ENCODE measurements around the gene DMBX1.

The DMBX1 gene

GRCh38 chr1:46489638-46490405 lies at the start of gene DMBX1:
Gene DMBX1 (plus strand): TSS chr1:46489836. CDS start chr1:46507011, 17,175 bp downstream.
- no peak for DNase-seq

DNA sequence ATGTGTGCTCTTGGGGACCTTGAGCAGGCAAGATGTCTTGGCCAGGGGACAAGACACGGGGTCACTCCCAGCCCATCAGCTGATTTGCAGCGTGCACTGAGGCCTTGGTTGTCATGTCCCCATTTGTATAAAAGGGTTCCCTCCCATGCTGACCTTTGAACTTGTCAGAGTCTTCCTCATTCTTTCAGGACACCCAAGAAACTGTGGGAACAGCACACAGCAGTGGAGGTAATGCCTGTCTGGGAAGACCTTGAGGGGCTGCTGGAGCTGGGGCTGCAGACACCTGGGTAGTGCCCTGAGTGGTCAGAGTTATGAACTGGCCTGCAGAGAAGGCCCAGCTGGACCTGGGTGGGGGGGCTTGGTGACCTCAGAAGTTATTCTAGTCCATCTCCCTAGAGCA lies 49.2 kb upstream of the DMBX1 start:
- no peak for DNase-seq

DNA sequence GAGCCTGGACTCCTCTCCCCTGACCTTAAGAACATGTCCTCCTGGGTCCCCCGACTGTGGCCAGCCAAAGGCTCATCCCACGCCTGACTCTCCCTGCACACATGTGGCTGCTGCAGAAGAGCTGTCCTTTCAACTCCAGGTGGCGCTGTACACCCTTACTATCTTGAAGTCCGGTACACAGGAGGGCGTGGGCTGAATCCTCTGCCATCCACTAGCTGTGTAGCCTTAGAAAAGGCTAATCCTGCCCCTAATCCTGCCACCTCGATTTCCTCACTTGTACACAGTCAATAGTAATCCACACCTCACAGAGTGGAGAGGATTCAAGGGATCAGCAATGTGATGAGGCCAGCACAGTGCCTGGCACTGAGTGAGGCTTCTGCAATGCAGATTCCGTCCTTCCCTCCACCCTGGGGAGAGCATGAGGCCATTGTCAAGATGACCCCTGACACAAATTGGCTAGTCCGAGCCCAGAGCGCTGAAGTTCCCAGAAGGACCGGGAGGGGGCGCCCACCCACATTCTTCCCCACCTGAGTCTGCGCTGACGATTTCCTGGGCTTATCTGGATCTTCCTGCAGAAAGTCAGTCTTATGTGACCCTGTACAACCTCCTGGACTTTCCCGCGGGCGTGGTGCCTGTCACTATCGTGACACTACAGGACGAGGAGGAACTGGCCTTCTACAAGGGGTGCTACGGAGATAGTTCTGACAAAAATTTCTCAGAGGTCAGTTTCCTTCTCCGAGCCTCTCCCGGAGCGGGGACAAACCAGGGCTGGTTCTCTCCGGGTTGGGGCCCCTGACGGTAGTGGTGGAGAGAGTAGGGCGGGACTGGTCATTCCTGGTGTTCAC lies 47.1 kb upstream of the DMBX1 start:
- peak; percentile 60 for DNase-seq

- no peak for DNase-seq
These were observed 45.2 kb upstream of the DMBX1 start for GRCh38 chr1:46444466-46444865.

- DNase-seq = no peak
These were observed 43.8 kb upstream of the DMBX1 start for GRCh38 chr1:46445773-46446256.

GRCh38 chr1:46446646-46447498 lies 42.8 kb upstream of the DMBX1 start:
- no peak for DNase-seq

- DNase-seq = no peak
These were observed 42.0 kb upstream of the DMBX1 start for GRCh38 chr1:46447499-46448108.

- DNase-seq = no peak
These were observed 41.3 kb upstream of the DMBX1 start for GRCh38 chr1:46448109-46448911.

DNA sequence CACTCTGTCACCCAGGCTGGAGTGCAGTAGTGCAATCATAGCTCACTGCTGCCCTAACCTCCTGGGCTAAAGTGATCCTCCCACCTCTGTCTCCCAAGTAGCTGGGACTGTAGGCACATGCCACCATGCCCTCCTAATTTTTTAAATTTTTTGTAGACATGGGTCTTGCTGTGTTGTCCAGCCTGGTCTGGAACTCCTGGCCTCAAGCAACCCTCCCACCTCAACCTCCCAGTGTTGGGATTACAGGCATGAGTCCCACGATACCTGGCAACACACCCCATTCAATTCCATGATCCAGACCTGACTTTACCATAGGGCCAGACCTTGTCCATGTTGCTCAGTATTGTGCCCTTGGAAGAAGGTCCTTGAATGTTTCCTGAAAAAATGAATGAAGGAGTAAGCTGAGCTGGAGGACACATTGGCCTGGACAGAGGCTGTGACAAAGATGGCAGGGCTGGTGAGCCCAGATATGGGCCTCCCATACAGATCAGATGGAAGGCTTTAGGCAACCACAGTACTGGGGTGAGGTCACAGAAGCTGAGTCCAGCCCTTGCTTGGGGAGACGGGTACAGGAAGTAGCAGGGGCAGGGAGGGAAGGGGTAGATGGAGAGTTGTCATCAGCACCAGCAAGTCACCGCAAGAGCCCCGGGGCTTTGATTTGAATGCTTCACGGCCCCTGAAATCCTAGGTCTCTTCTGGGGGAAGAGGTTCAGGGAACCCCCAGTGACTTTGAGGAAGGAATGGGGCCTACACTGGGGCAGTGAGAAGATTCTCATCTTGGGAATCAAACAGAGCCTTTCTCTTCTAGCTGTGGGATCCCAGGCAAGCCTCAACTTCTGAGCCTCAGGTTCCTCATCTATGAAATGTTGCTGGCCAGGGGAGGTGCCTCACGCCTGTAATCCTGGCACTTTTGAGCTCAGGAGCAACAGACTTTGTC lies 40.1 kb upstream of the DMBX1 start:
- DNase-seq = no peak

DNA sequence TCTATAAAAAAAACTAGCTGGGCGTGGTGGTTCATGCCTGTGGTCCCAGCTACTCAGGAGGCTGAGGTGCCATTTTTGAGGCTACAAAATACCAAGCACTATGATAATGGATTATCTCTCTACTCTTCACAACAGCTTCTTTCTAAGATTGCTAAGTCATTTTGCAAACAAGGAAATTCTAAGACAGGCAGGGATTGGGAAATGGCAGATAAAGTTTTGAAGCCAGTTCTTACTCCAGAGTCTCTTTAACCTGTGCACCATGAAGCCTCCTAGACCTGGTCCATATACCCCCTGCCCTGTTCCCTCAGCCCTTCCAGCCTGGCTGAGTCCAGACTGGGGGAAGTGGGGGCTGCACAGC lies 39.5 kb upstream of the DMBX1 start:
- DNase-seq = no peak

DNA sequence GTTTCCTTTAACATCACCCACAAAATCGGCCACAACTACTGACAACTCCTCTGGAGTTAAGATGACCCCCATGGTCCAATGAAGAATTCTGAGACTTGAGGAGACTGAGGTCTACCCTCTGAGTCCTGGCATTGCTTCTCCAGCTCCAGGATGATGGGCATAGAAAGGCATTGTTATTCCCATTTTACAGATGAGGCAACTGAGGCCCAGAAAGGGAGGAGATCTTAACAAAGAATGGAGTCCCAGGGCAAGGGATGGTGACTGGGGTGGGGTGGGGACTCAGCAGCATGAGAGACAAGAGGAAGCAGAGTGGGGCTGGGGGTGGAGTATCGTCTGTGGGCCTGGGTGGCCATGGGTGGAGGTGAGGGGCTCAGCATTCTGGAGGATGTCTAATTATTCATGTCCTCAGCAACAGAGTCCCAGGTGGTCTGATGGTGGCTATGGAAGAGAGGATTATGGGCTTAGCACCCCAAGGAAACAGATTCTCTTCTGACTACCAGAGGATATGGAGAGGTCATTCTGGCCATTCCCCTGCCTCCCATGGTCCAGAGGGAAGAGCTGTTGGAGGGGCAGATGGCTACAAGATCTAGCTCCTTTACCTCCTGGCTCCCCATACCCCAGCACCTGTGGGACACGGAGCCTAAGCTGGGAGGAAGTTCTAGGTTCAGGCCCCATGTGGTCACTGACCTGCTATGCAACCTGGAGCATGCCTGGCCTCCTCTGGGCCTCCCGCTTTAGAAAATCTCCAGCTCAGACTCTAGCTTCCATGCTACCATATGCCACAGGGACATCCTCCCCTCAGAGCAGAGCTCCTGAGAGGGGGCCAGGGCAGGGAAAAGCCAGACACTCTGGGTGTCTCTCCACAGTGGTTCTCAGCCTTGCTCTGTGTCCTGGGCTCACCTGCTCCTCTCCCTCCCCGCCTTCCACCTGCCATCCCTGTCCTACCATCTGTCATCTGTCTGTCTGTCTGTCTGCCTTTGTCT lies 37.4 kb upstream of the DMBX1 start:
- DNase-seq = no peak

GRCh38 chr1:46452931-46453325 lies 36.7 kb upstream of the DMBX1 start:
- DNase-seq = no peak

- DNase-seq = no peak
These were observed 36.2 kb upstream of the DMBX1 start for GRCh38 chr1:46453449-46453848.

DNA sequence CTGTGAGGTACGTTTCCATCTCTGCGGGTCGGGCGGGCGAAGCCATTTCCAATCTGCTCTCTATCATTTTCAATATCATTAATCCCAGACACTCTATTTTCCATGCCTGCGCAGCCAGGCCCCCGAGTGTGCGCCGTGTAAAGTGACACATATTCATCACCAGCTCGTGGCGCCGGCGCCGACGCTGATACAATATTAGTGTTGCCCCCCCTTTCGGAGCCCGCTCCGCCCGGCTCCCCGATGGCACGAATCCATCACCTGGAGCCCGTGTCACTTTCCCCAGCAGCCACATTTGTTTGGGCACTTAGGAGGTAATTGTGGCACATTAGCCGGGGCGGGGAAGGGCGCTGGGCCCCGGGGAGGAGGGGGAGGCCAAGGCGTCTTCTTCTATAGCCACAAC lies 33.7 kb upstream of the DMBX1 start:
- DNase-seq = no peak

- no peak for DNase-seq
These were observed 33.1 kb upstream of the DMBX1 start for GRCh38 chr1:46456411-46456963.

DNA sequence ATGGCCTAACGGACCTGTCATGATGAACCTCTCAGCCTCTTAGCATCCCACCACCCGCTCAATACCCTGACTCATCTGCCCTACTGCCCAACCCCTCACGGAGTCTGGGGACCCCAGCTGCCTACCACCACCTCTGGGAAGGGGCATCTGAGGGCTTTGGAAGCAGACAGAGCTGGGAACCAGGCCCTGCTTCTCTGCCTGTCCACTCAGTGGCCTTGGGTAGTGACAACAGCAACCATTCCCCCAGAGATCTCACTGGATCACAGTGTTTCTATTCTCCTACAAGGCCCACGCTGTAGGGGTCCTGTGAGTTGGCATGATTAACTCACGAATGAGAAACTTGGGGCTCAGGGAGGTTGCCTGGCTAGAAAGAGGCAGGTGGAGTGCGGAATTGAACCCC lies 32.5 kb upstream of the DMBX1 start:
- DNase-seq = no peak

DNA sequence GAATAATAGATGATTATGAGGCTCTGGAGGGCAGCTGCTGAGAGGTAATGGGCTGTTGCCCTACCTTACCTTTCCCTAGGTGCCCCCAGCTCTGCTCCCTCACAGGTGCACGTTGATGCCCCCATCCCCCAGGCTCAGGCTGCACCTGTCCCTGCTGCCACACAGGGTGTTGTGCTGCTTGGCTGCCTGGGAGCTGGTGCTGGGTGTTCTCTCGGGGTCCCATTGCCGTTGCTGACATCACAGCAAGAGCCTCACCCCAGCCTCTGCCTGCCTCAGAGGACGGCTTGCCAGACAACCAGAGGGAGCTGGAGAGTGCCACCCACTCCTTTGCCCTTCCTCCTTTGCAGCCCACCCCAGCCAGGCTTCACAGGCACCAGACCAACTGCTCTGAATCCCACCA lies 31.4 kb upstream of the DMBX1 start:
- DNase-seq = no peak

- DNase-seq = no peak
These were observed 30.8 kb upstream of the DMBX1 start for GRCh38 chr1:46458846-46459245.

DNA sequence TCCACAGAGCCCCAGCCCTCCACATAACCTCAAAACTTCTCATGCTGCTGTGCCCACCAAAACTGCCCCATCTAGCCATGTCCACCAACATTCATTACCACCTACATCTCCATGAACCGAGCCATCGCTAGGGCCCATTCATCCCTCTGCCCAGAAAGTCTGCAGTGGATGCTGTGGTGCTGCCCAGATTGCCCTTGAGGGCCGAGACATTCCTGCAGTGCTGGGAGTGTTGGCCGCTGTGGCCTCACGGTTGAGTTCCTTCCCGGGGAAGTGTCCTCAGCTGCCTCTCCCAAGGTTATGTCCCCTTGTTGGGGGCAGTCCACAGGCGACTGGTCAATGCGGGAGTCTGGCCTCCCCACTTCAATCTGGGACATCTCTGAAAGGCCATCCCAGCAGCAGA lies 30.3 kb upstream of the DMBX1 start:
- DNase-seq = no peak

Measured in GOT3 (cell line).